Stimulated activated CD8-positive, alpha-beta memory T cell treated with anti-CD3 and anti-CD28 coated beads, Interleukin-2, amount 100 ng/mL, for 48 hours (primary cell): ENCODE data around the gene HSPA12A.

Experiments
- DNase-seq, 2 donors: peaks; one replicate each; pipeline ENCODE4 v3.0.0-alpha.2; 2020; ENCODE audit warnings: low read depth in 2 of 2

The HSPA12A gene, protein sequence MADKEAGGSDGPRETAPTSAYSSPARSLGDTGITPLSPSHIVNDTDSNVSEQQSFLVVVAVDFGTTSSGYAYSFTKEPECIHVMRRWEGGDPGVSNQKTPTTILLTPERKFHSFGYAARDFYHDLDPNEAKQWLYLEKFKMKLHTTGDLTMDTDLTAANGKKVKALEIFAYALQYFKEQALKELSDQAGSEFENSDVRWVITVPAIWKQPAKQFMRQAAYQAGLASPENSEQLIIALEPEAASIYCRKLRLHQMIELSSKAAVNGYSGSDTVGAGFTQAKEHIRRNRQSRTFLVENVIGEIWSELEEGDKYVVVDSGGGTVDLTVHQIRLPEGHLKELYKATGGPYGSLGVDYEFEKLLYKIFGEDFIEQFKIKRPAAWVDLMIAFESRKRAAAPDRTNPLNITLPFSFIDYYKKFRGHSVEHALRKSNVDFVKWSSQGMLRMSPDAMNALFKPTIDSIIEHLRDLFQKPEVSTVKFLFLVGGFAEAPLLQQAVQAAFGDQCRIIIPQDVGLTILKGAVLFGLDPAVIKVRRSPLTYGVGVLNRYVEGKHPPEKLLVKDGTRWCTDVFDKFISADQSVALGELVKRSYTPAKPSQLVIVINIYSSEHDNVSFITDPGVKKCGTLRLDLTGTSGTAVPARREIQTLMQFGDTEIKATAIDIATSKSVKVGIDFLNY

DNA sequence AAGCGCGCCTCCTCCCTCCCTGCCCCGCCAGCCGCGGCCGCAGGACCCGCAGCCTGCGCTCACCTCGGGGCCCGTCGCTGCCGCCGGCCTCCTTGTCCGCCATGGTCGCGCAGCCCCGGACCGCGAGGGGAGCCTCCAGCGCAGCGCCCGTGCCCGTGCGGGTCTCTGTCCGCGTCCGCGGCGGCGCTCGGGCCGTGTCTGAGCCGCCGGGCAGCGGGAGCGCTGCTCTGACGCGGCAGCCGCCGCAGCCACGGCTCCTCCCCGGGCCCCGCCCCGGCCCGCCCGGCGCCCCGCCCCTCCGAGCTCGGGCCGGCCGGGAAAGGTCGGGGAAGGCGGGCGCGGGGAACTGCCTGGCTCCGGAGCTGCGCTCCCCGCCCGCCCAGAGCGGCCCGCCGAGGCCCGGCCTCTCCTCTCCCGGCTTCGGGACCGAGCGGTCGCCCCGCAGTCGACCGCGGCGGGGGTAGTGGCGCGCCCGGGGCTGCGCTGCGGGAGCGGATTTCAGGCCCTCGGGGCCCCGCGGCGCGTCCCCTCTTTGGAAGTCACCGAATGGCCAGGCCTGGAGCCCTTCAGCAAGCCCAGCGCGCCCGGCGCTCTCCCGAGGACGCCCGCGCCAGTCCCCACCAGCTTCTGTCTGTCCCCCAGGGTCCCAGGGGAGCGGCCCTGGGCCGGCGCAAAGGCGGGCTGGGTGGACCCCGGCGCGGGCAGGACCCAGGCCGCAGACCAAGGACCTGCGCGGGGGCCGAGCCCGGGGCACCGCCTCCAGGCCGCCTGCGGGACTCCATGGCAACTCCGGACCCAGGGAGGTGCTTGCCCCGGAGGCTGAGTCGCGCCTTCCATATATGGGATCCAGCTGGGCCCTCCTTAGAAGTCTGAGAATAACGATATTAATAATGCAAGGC lies at the start of gene HSPA12A:
Gene HSPA12A (minus strand): TSS at position 200 of the 899 bp plus-strand sequence. CDS start 97 bp downstream, at position 103.
- peak; percentile 34 to 35 for DNase-seq

DNA sequence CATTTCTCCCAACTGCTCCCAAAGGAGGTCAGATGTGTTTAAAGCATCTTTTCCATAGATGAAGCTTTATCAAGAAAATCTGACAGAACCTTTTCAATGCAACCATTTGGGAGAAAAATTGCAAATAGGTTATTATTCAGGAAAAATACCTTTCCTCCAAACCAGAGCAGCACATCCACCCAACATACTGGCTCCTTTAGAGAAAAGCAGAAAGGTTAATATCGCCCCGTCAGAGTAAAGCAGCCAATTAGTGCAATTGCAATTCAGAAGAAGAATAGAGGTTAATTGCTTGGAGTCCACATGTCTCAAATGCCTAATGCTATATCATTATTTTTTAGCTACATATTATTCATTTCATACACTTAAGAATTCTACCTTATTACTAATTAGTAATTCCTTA lies 48.9 kb upstream of the HSPA12A start:
- DNase-seq: no peak

DNA sequence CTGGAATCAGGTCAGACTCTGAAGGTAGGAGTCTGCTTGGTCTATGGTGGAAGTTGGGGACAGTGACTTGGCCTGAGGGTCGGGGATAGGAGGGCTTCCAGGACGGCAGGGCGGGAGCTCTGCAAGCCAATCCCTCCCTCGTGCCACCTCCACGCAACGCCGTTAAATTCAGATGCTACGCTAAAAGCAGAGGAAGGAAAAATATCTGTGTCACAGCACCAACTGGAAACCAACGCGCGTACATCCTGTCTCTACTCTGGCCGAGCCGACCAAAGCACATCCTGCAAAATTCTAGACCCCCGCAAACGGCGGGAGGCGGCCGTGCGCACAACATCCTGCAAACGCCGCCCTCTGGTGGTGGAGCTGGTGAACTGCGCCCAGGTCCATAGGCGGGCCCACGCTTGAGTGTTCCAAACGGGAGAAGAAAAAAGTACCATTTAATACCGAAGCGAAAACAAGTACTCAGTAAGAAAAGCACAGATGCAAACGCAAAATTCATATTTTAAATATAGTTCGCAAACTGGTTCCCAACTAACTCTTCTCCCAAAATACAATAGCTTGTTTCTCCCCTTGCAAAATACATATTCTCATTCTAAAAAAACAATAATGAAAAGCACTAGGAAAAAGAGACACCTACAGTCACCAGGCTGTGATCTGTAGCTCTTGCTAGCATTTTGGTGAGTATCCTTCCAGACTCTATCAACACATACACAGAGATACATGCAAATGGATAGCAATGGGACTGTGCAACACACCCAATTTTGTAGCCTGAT lies 45.7 kb upstream of the HSPA12A start:
- DNase-seq: peak; percentile 65 to 66

DNA sequence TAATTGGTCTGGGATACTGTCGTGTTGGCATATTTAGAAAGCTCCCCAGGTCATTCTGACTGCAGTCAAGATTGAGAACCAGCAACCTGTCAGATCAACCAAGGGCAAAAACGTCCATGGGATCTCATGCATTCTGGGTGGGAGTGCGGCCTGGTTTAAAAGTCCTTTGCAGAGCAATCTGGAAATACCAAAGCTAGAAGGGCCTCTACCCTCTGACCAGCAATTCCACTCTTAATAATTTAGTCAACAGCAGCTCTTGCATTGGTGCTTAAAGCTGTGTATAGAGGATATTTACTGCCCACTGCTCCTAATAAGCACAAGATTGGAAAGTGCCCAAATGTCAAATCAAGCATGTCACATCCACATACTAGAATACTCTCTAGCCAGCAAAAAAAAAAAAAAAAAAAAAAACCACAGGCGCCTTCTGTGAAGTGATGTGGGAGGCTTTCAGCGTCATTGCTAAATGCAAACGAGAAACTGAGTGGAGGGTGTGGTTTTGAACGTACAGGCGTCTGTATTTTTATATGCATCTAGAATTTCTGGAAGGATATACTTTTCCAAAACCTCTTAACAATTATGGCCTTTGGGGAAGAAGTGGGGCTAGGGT lies 44.8 kb upstream of the HSPA12A start:
- DNase-seq: no peak

DNA sequence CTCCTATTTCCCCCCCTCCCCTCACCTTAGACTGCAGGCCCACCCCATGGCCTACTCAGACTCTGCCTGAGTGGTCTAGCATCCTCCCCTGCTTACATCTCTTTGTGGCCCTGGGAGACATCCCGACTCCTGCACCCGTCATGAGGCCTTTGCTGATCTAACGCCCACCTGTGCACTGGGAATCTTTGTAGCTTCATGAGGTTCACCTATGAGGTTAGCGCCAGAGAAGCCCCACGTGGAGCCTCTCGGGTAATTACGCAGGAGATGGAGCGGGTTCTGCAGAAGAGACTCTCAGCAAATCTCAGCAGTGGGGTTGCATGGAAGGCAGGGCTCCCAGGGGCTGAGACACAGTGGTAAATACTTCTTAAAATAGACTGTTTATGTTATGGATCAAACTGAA lies 43.5 kb upstream of the HSPA12A start:
- no peak for DNase-seq

- no peak for DNase-seq
Measured at GRCh38 chr10:116785282-116785681, 42.9 kb upstream of the HSPA12A start.

DNA sequence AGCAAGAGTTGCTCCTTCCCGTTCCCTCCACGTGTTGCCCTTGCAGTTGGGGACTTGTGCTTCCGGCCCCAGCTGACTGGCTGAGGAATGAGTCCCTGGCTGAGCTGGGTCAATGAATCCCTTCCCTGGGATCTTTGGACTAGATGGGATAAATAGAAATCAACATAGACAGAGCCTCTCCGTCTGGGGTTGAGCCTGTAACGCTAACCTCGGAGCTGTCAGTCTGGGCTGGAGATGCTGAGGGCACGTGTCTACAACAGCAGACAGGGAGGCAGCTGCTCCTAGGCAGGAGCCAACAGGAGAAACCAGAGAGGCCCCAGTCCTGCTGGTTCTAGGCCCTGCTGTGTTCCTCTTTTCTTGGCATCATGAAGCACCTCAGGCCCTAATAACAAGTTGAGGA lies 42.3 kb upstream of the HSPA12A start:
- DNase-seq: no peak

DNA sequence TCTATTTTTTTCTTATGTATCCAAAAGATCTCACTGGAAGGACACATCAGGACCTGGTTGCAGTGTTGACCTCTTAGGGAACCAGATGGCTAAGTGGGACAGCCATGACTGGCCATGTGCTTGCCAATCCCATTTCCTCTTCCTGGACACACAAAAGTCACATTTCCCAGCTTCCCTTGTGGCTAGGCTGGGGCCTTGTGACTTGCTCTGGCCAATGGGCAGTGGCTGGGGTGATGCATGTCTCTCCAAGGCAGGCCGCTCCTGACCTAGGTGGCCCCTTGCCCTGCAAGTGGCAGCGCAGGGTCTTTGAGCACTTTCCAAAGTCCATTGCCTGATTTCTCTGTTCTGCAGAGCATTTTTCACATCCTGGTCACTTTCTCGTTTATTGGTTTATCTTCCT lies 41.7 kb upstream of the HSPA12A start:
- DNase-seq: no peak

- no peak for DNase-seq
Measured at GRCh38 chr10:116783011-116783655, 40.8 kb upstream of the HSPA12A start.

GRCh38 chr10:116781370-116781884 lies 39.1 kb upstream of the HSPA12A start:
- DNase-seq: no peak

GRCh38 chr10:116780691-116781205 lies 38.4 kb upstream of the HSPA12A start:
- DNase-seq: no peak

- no peak for DNase-seq
Measured at GRCh38 chr10:116779076-116779687, 36.8 kb upstream of the HSPA12A start.

- no peak for DNase-seq
Measured at GRCh38 chr10:116777006-116777405, 34.6 kb upstream of the HSPA12A start.

DNA sequence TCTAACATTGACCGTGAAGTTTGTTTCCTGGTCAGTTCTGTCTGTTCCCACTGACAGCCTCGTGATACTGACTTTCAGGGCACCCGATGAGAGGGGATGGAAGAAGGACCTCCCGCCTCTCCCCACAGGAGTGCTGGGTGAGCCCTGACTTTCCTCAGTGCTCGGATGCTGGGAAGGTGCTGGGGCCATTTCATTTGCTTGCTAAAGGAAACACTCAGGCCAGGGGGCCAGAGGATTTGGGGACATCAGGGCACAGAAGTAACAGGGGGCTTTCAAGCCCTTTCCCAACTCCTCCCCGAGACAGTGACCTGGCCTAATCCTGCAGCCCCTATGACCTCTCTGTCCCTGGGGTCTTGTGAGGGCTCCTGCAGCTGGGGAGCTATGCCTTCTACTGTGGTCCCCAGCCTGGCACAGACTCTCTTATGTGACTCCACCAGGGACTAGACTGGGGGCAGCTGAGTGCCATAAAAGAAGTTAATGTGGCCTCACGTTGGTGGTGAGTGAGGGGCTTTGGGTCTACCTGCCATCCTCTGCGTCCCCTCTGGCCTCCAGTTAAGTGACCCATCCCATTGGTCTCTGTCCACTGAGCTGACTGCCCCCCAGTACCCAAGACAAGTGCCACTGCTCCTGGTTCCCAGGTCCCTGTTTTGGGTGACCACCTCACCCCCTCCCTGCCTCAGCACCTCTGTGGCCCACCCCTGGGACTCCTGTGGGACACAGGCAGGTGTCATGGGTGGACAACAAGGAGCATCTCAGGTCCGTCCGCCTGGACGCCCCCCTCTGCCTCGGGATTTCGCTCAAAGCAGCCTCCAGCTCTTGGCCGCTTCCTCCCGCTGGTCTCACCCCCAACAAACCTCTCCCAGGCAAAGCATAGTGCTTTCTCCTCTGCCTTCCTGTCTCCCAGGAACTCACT lies 33.4 kb upstream of the HSPA12A start:
- no peak for DNase-seq

DNA sequence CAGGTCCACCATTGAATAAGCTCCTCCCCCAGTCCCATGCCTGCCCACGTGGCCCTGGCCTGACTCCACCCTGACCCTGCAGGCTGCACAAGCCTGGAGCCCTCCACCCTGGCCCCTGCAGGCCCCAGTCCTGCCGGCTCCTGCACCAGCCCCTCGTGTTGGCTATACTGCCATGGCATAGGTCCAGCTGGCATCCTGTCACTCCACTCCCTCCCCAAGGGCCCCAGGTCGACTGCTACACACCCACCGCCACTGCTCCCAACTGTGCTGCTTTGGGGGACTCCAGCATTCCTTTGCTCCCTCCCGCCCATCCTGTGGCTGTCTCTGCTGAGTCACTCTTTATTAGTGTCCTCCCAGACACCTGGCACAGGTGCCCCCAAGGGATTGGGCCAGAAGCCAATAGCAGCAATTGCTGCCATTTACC lies 32.4 kb upstream of the HSPA12A start:
- DNase-seq: no peak

DNA sequence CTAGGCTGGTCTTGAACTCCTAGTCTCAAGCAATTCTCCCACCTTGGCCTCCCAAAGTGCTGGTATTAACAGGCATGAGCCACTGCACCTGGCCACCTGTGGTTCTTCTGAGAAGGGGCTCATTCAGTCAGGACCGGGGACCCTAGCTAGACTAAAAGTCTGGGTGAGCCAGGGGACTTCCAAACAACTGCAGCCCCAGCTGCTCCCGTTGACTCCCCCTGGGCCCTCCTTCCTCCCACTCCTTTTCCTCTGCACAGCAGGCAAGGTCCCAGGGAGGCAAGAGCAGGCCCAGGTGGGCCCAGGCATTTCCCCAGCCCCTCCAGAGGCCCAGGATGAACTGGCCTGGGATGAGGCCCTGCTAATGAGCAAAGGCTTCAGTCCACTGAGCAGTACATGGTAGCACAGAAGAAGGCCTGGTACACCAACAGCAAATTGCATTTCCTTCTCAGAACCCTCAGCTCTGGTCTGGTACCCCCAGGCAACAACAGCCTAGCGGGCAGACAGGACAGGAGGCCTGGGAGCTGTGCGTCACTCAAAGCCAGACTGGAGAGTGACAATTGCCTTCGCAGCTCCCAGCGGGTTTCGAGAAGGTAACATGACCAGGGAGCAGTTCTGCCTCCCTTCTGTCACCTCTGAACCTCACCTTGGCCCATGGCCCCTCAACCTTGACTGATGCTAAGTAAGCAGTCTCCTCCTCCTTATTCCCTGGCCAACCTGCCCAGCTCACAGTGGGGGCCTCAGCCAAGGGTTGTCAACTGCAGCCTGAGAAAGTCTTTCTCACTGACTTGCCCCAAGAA lies 30.7 kb upstream of the HSPA12A start:
- no peak for DNase-seq

DNA sequence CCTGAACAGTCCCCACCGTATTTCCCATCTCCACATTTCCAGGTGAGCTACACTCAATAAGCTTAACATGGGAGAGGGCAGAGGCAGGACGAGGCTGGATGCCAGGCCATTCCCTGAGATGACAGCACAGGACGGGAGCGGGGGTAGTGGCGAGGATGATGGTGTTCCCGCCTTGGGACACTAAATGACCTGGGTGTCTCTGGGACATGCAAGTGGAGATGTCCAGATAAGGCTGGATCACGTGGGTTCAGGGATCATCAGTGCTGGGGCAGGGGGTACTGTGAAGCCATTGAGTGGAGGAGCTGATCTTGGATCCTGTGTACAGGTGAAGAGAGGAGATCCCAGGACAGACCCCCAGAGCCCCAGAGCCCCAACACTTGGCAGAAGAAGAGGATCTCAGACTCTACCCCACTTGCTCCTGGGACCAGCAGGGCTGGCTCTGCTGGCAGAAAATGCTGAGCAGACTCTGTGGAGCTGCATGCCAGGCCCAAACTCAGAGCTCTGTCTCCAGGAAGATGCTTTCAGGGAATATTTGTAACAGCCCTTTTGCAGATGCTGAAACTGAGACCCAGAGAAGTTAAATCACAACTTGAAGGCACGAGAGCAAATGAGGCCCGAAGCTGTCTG lies 29.7 kb upstream of the HSPA12A start:
- no peak for DNase-seq
